ENCODE data around the gene MUCL1. TPM values are rescaled to one million over a fixed set of nuclear protein-coding genes. Genes with fewer than 3 reads are reported as not detected.

Gene MUCL1
- total RNA-seq, 1 experiment from 2014 or later, result not detected

DNA sequence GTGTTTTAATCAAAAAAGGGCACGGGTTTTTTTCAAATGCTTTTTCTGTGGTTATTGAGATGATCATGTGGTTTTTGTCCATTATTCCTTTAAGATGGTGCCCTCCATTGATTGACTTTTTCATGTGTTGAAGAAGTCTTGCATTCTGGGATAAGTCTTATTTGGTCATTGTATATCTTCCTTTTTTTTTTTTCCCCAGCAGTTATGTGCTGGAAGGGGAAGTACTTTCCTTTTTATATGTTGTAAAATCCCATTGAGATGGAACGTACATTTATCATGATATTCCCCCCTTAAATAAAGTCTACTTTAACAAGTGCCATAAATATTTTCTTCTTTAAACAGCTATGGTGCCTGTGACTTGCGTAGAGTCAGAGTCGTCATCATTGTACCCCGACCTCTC is 24.8 kb upstream of the MUCL1 start:
- H3K9me3 ChIP-seq (ENCODE audit: low read depth, low read length, poor library complexity, severe bottlenecking), result no peaks in the 10 kb centered on the region
- no peaks in the 10 kb centered on the region for H3K36me3 ChIP-seq (ENCODE audit: insufficient read depth, low read length, poor library complexity, severe bottlenecking)
- POLR2A ChIA-PET (ENCODE audit: low non-redundant PET), result no interaction called here
- intact Hi-C loops (cut with micrococcal nuclease; ENCODE audit: unreplicated experiment), result no loop called here
- no TSS peak for BruUV-seq (replicated peaks)
- CTCF ChIA-PET, result no interaction called here
- H3K27ac ChIP-seq (ENCODE audit: low read depth, low read length, poor library complexity, severe bottlenecking), result no peak overlapping the region
- no peaks in the 10 kb centered on the region for H3K4me1 ChIP-seq (ENCODE audit: insufficient read depth, low read length, poor library complexity, severe bottlenecking)
- H3K27me3 ChIP-seq (replicated peaks; ENCODE audit: insufficient read depth, low read depth, low read length, poor library complexity), result no peaks in the 10 kb centered on the region
- DNase-seq (ENCODE audit: low spot score), result no peak
- H3K4me3 ChIP-seq (ENCODE audit: low read depth, low read length, poor library complexity, severe bottlenecking), result no peak overlapping the region
- no peak for TF ChIP-seq EZH2 (IDR thresholded peaks at IDR 0.05; ENCODE audit: borderline replicate concordance, low read depth, low read length, poor library complexity, severe bottlenecking)
- TF ChIP-seq, protein P1, sequence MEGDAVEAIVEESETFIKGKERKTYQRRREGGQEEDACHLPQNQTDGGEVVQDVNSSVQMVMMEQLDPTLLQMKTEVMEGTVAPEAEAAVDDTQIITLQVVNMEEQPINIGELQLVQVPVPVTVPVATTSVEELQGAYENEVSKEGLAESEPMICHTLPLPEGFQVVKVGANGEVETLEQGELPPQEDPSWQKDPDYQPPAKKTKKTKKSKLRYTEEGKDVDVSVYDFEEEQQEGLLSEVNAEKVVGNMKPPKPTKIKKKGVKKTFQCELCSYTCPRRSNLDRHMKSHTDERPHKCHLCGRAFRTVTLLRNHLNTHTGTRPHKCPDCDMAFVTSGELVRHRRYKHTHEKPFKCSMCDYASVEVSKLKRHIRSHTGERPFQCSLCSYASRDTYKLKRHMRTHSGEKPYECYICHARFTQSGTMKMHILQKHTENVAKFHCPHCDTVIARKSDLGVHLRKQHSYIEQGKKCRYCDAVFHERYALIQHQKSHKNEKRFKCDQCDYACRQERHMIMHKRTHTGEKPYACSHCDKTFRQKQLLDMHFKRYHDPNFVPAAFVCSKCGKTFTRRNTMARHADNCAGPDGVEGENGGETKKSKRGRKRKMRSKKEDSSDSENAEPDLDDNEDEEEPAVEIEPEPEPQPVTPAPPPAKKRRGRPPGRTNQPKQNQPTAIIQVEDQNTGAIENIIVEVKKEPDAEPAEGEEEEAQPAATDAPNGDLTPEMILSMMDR (conservative IDR thresholded peaks at IDR 0.05; ENCODE audit: low read depth, low read length), result no peak

DNA sequence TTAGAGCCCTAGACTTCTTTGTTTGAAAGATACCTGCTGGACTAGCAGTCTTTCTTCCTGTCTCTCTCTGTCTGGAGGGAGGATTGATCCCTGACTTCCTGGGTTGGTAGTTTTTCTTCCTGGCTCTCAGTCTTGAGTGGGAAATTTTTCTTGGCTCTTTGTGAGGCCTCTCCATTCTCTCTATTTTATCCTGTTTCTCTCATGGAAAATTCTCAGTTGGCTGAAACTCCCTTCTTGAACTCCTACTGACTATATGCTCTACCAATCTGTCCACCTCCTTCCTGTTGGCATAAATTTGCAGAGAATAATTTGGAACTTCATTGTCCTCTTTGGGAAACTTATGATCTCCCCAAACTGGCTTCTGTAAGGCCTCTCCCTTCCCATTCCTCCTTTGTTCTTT is 24.1 kb upstream of the MUCL1 start:
- no peak for TF ChIP-seq EZH2 (IDR thresholded peaks at IDR 0.05; ENCODE audit: borderline replicate concordance, low read depth, low read length, poor library complexity, severe bottlenecking)
- TF ChIP-seq, protein P1 (conservative IDR thresholded peaks at IDR 0.05; ENCODE audit: low read depth, low read length), result no peak
- Histone ChIP-seq H3K27me3 (replicated peaks; ENCODE audit: insufficient read depth, low read depth, low read length, poor library complexity) (no peaks in the 10 kb centered on the region), H3K4me3 (ENCODE audit: low read depth, low read length, poor library complexity, severe bottlenecking) (no peak overlapping the region), H3K27ac (ENCODE audit: low read depth, low read length, poor library complexity, severe bottlenecking) (no peak overlapping the region), H3K4me1 (ENCODE audit: insufficient read depth, low read length, poor library complexity, severe bottlenecking) (no peaks in the 10 kb centered on the region), H3K9me3 (ENCODE audit: low read depth, low read length, poor library complexity, severe bottlenecking) (no peaks in the 10 kb centered on the region), H3K36me3 (ENCODE audit: insufficient read depth, low read length, poor library complexity, severe bottlenecking) (no peaks in the 10 kb centered on the region)
- BruUV-seq (replicated peaks), result no TSS peak
- intact Hi-C loops (cut with micrococcal nuclease; ENCODE audit: unreplicated experiment), result no loop called here
- CTCF ChIA-PET, result no interaction called here
- no peak for DNase-seq (ENCODE audit: low spot score)
- POLR2A ChIA-PET (ENCODE audit: low non-redundant PET), result no interaction called here

DNA sequence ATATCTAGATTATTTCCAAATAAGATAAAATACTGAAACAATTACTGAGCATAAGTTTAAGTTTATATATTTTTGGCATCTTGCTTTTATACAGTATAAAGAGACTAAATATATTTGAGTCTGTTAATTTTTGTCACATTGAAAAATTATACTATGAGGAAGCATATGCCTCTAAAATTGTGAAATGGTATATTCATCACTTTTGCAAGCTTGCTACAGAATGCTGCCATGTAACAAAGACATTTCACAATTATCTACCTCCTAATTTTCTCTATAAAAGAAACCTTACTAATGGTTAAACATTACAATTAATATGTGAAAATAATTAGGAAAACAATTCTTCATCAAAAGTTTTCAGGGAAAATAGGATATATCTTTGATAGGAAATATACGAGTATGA is 22.7 kb upstream of the MUCL1 start:
- BruUV-seq (replicated peaks), result no TSS peak
- Histone ChIP-seq H3K27ac (ENCODE audit: low read depth, low read length, poor library complexity, severe bottlenecking) (no peak overlapping the region), H3K4me3 (ENCODE audit: low read depth, low read length, poor library complexity, severe bottlenecking) (no peak overlapping the region), H3K36me3 (ENCODE audit: insufficient read depth, low read length, poor library complexity, severe bottlenecking) (no peaks in the 10 kb centered on the region), H3K4me1 (ENCODE audit: insufficient read depth, low read length, poor library complexity, severe bottlenecking) (no peaks in the 10 kb centered on the region), H3K27me3 (replicated peaks; ENCODE audit: insufficient read depth, low read depth, low read length, poor library complexity) (peaks cover under 1% of the 10 kb centered on the region), H3K9me3 (ENCODE audit: low read depth, low read length, poor library complexity, severe bottlenecking) (no peaks in the 10 kb centered on the region)
- ChIA-PET POLR2A (ENCODE audit: low non-redundant PET) (no interaction called here), CTCF (no interaction called here)
- DNase-seq (ENCODE audit: low spot score), result no peak
- TF ChIP-seq, protein P1 (conservative IDR thresholded peaks at IDR 0.05; ENCODE audit: low read depth, low read length), result no peak
- TF ChIP-seq EZH2 (IDR thresholded peaks at IDR 0.05; ENCODE audit: borderline replicate concordance, low read depth, low read length, poor library complexity, severe bottlenecking), result no peak
- intact Hi-C loops (cut with micrococcal nuclease; ENCODE audit: unreplicated experiment), result no loop called here
